Karpas-422 (cell line): ENCODE data around the gene PCDH9. TPM values are rescaled to one million over a fixed set of nuclear protein-coding genes. Genes with fewer than 3 reads are reported as not detected.

Experiments
- DNase-seq: peaks from one replicate; pipeline ENCODE4 v3.0.0-alpha.2; 2015
- H2AFZ ChIP-seq: fragments of 200-600 bp; sonication (generic); 2 replicates; pipeline ENCODE4 v1.6.1; 2014; ENCODE audit warnings: antibody characterized with exemption, low read length, mixed read lengths
- H3K27ac ChIP-seq: fragments of 200-600 bp; sonication (generic); 2 replicates; pipeline ENCODE4 v1.5.1; 2014; ENCODE audit warnings: mild to moderate bottlenecking, low read length, moderate library complexity
- H3K27me3 ChIP-seq: fragments of 200-600 bp; sonication (generic); 2 replicates; pipeline ENCODE4 v1.6.1; 2014; ENCODE audit warnings: low read length, mixed read lengths
- H3K36me3 ChIP-seq: fragments of 200-600 bp; sonication (generic); 2 replicates; pipeline ENCODE4 v1.6.1; 2014; ENCODE audit warnings: low read length, mixed read lengths; ENCODE audit not compliant: insufficient read depth
- H3K4me1 ChIP-seq: fragments of 200-600 bp; sonication (generic); 2 replicates; pipeline ENCODE4 v1.6.1; 2014; ENCODE audit warnings: mild to moderate bottlenecking, low read length, mixed read lengths
- H3K4me2 ChIP-seq: fragments of 200-600 bp; sonication (generic); 2 replicates; pipeline ENCODE4 v1.6.1; 2014; ENCODE audit warnings: low read length, low read depth, mild to moderate bottlenecking; ENCODE audit not compliant: poor library complexity, severe bottlenecking
- H3K4me3 ChIP-seq: fragments of 200-600 bp; sonication (generic); 2 replicates; pipeline ENCODE4 v1.5.1; 2014; ENCODE audit warnings: mild to moderate bottlenecking, antibody characterized with exemption, low read length, mixed read lengths
- H3K79me2 ChIP-seq: fragments of 200-600 bp; sonication (generic); 2 replicates; pipeline ENCODE4 v1.6.1; 2014; ENCODE audit warnings: mild to moderate bottlenecking, low read length, mixed read lengths
- H3K9ac ChIP-seq: fragments of 200-600 bp; sonication (generic); 2 replicates; pipeline ENCODE4 v1.6.0; 2014; ENCODE audit warnings: low read length
- H3K9me2 ChIP-seq: fragments of 200-600 bp; sonication (generic), shearing (Covaris generic); replicated peaks from 2 replicates; pipeline ENCODE4 v1.6.0; 2014; ENCODE audit warnings: mild to moderate bottlenecking, low read length, moderate library complexity; ENCODE audit not compliant: insufficient read depth
- H3K9me3 ChIP-seq: fragments of 300-700, 200-600 bp; sonication (generic); 2 replicates; pipeline ENCODE4 v1.6.1; 2014; ENCODE audit warnings: low read length, mixed read lengths
- H4K20me1 ChIP-seq: fragments of 200-600 bp; sonication (generic); 2 replicates; pipeline ENCODE4 v1.6.1; 2014; ENCODE audit warnings: mild to moderate bottlenecking, antibody characterized with exemption, low read length, low read depth; ENCODE audit not compliant: insufficient read depth
- total RNA-seq: library from RNA; depleted of rRNA; stranded (reverse); fragments of >200 nt; shearing (Covaris generic); gene quantifications from 2 replicates; pipeline ENCODE4 v1.2.3, GENCODE V29; 2014; ENCODE audit warnings: low replicate concordance

Gene PCDH9
- total RNA-seq, 1 experiment from 2014 or later, result 5.8 TPM

GRCh38 chr13:66469745-66470144 lies 760.4 kb downstream of the PCDH9 start:
- Histone ChIP-seq H3K27me3 (no peaks in the 10 kb centered on the region), H3K36me3 (no peaks in the 10 kb centered on the region), H3K4me1 (peaks cover 9% of the 10 kb centered on the region), H3K27ac (no peak overlapping the region), H4K20me1 (no peaks in the 10 kb centered on the region), H2AFZ (peak overlapping the region; percentile 97), H3K4me3 (peak overlapping the region; percentile 44; the same call in 1 of the 2 replicates), H3K9me2 (no peaks in the 10 kb centered on the region), H3K79me2 (no peaks in the 10 kb centered on the region), H3K9ac (peak overlapping the region; percentile 50), H3K4me2 (peak overlapping the region; percentile 67), H3K9me3 (no peaks in the 10 kb centered on the region)
- no peak for DNase-seq

GRCh38 chr13:66468656-66469055 lies 761.5 kb downstream of the PCDH9 start:
- Histone ChIP-seq H3K27me3 (no peaks in the 10 kb centered on the region), H3K79me2 (no peaks in the 10 kb centered on the region), H3K4me2 (no peak overlapping the region), H3K4me1 (peaks cover 9% of the 10 kb centered on the region), H3K36me3 (no peaks in the 10 kb centered on the region), H3K9me3 (no peaks in the 10 kb centered on the region), H2AFZ (no peak overlapping the region), H3K4me3 (no peak overlapping the region), H3K9me2 (no peaks in the 10 kb centered on the region), H3K27ac (no peak overlapping the region), H4K20me1 (no peaks in the 10 kb centered on the region), H3K9ac (no peak overlapping the region)
- DNase-seq, result no peak

- no peak overlapping the region for H3K4me3 ChIP-seq
- no peak for DNase-seq
- H3K36me3 ChIP-seq, result no peaks in the 10 kb centered on the region
- no peak overlapping the region for H3K4me2 ChIP-seq
- H3K79me2 ChIP-seq, result no peaks in the 10 kb centered on the region
- no peak overlapping the region; the same call in 1 of the 2 replicates for H2AFZ ChIP-seq
- H3K27ac ChIP-seq, result no peak overlapping the region
- peaks cover 9% of the 10 kb centered on the region; the same call in 1 of the 2 replicates for H3K4me1 ChIP-seq
- H3K9me3 ChIP-seq, result no peaks in the 10 kb centered on the region
- H3K9me2 ChIP-seq, result no peaks in the 10 kb centered on the region
- H3K27me3 ChIP-seq, result no peaks in the 10 kb centered on the region
- no peak overlapping the region for H3K9ac ChIP-seq
- no peaks in the 10 kb centered on the region for H4K20me1 ChIP-seq
Measured at GRCh38 chr13:66462187-66462586, 767.9 kb downstream of the PCDH9 start.

- H4K20me1 ChIP-seq, result no peaks in the 10 kb centered on the region
- no peaks in the 10 kb centered on the region for H3K9me2 ChIP-seq
- no peak overlapping the region for H3K9ac ChIP-seq
- H3K4me1 ChIP-seq, result peaks cover 9% of the 10 kb centered on the region; the same call in 1 of the 2 replicates
- DNase-seq, result no peak
- H3K36me3 ChIP-seq, result no peaks in the 10 kb centered on the region
- no peak overlapping the region for H2AFZ ChIP-seq
- no peaks in the 10 kb centered on the region for H3K9me3 ChIP-seq
- no peak overlapping the region for H3K4me3 ChIP-seq
- no peak overlapping the region for H3K4me2 ChIP-seq
- H3K27ac ChIP-seq, result no peak overlapping the region
- no peaks in the 10 kb centered on the region for H3K79me2 ChIP-seq
- no peaks in the 10 kb centered on the region for H3K27me3 ChIP-seq
Measured at GRCh38 chr13:66461021-66461420, 769.1 kb downstream of the PCDH9 start.

GRCh38 chr13:66459634-66460033 lies 770.5 kb downstream of the PCDH9 start:
- no peak overlapping the region for H3K4me3 ChIP-seq
- H3K9me2 ChIP-seq, result no peaks in the 10 kb centered on the region
- no peak overlapping the region for H3K27ac ChIP-seq
- H3K9ac ChIP-seq, result no peak overlapping the region
- no peak overlapping the region for H2AFZ ChIP-seq
- H3K27me3 ChIP-seq, result no peaks in the 10 kb centered on the region
- H3K9me3 ChIP-seq, result no peaks in the 10 kb centered on the region
- no peak for DNase-seq
- H3K4me1 ChIP-seq, result peaks cover 9% of the 10 kb centered on the region; the same call in 1 of the 2 replicates
- no peaks in the 10 kb centered on the region for H3K79me2 ChIP-seq
- H3K4me2 ChIP-seq, result no peak overlapping the region
- no peaks in the 10 kb centered on the region for H4K20me1 ChIP-seq
- no peaks in the 10 kb centered on the region for H3K36me3 ChIP-seq

- H3K4me3 ChIP-seq, result no peak overlapping the region
- no peaks in the 10 kb centered on the region for H3K36me3 ChIP-seq
- H2AFZ ChIP-seq, result peak overlapping the region; percentile 65
- H3K4me1 ChIP-seq, result peaks cover 9% of the 10 kb centered on the region; the same call in 1 of the 2 replicates
- H3K9me2 ChIP-seq, result no peaks in the 10 kb centered on the region
- no peaks in the 10 kb centered on the region for H3K79me2 ChIP-seq
- no peak overlapping the region for H3K27ac ChIP-seq
- no peaks in the 10 kb centered on the region for H3K27me3 ChIP-seq
- no peaks in the 10 kb centered on the region for H3K9me3 ChIP-seq
- no peaks in the 10 kb centered on the region for H4K20me1 ChIP-seq
- no peak overlapping the region for H3K4me2 ChIP-seq
- DNase-seq, result no peak
- H3K9ac ChIP-seq, result no peak overlapping the region
Measured at GRCh38 chr13:66459143-66459542, 771.0 kb downstream of the PCDH9 start.

- Histone ChIP-seq H3K4me3 (no peak overlapping the region), H4K20me1 (no peaks in the 10 kb centered on the region), H3K9me3 (peaks cover 2% of the 10 kb centered on the region; the same call in 1 of the 2 replicates), H3K27me3 (no peaks in the 10 kb centered on the region), H2AFZ (no peak overlapping the region), H3K27ac (no peak overlapping the region), H3K79me2 (no peaks in the 10 kb centered on the region), H3K9me2 (no peaks in the 10 kb centered on the region), H3K4me1 (no peaks in the 10 kb centered on the region), H3K4me2 (no peak overlapping the region), H3K9ac (no peak overlapping the region), H3K36me3 (no peaks in the 10 kb centered on the region)
- DNase-seq, result no peak
Measured at GRCh38 chr13:66446413-66446812, 783.7 kb downstream of the PCDH9 start.

GRCh38 chr13:66443926-66444325 lies 786.2 kb downstream of the PCDH9 start:
- H3K4me3 ChIP-seq, result no peak overlapping the region
- H4K20me1 ChIP-seq, result no peaks in the 10 kb centered on the region
- no peaks in the 10 kb centered on the region for H3K36me3 ChIP-seq
- no peak overlapping the region for H3K4me2 ChIP-seq
- no peaks in the 10 kb centered on the region; the same call in none of the 2 replicates for H3K9me3 ChIP-seq
- H2AFZ ChIP-seq, result no peak overlapping the region; the same call in 1 of the 2 replicates
- no peak overlapping the region for H3K9ac ChIP-seq
- no peaks in the 10 kb centered on the region for H3K4me1 ChIP-seq
- no peaks in the 10 kb centered on the region for H3K27me3 ChIP-seq
- H3K27ac ChIP-seq, result no peak overlapping the region
- no peaks in the 10 kb centered on the region for H3K9me2 ChIP-seq
- H3K79me2 ChIP-seq, result no peaks in the 10 kb centered on the region
- no peak for DNase-seq
